GM12873 (cell line): ENCODE measurements around the gene SUGCT.

ENCODE experiments used
- TF ChIP-seq, protein P1 (sequence below): IDR thresholded peaks from 2 replicates; pipeline ENCODE4 v1.5.1; 2012; ENCODE audit warnings: low read depth, mild to moderate bottlenecking, moderate library complexity, low read length, control low read depth; ENCODE audit not compliant: insufficient read depth; ENCODE audit errors: missing control alignments

Gene SUGCT

DNA sequence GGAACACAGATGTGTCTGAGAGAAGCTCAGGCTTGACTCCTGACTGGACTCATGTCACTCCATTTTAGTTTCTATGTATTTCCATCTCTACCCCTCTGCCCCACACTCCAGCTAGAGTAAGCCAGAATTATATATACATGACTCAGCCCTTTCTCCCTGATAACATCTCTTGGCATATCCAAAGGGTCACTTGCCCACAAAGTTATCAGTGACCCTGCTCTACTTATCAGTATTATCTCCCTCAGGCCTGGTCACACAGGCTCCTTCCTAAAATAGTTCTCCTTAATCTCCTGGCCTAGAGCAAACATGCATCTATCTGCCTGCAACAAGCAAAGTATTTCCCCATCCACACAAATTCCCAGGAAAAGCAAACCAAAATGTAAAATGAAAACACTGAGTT, 598.3 kb downstream of the SUGCT start:
- TF ChIP-seq, protein P1, sequence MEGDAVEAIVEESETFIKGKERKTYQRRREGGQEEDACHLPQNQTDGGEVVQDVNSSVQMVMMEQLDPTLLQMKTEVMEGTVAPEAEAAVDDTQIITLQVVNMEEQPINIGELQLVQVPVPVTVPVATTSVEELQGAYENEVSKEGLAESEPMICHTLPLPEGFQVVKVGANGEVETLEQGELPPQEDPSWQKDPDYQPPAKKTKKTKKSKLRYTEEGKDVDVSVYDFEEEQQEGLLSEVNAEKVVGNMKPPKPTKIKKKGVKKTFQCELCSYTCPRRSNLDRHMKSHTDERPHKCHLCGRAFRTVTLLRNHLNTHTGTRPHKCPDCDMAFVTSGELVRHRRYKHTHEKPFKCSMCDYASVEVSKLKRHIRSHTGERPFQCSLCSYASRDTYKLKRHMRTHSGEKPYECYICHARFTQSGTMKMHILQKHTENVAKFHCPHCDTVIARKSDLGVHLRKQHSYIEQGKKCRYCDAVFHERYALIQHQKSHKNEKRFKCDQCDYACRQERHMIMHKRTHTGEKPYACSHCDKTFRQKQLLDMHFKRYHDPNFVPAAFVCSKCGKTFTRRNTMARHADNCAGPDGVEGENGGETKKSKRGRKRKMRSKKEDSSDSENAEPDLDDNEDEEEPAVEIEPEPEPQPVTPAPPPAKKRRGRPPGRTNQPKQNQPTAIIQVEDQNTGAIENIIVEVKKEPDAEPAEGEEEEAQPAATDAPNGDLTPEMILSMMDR: no peak

DNA sequence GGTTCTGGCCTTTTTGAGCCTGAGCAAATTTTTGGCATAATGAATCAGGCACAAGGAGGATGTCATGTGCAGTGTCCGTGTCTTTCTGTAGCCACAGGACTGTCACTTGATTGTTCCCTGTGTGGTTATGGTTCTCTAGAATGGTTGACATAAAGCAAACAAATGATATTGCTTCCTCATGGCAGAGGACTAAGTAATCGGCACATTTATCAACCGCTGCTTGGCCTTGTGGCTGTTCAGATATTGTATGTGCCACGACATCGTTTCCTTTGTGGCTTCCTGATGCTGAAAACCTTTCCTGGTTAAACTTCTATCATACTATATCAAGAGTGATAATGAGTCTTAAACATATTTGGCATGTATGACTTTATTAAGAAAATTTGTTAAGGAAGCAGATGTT, 598.8 kb downstream of the SUGCT start:
- TF ChIP-seq, protein P1: no peak

DNA sequence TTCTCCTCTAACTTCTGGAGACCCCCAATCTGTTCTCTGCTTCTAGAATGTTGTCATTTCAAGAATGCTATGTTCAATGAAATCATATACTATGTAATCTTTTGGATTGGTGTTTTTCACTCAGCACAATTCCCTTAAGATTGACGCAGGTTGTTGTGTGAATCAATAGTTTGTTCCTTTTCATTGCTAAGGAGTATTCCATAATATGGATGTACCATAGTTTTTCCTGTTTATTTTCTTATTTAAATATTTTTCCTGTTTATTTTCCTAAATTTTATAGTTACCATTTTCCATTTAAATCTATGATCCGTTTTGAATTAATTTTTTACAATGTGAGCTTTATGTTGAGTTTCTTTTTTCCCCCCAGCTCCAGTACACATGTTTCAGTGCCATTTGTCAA, 604.5 kb downstream of the SUGCT start:
- TF ChIP-seq, protein P1: no peak

DNA sequence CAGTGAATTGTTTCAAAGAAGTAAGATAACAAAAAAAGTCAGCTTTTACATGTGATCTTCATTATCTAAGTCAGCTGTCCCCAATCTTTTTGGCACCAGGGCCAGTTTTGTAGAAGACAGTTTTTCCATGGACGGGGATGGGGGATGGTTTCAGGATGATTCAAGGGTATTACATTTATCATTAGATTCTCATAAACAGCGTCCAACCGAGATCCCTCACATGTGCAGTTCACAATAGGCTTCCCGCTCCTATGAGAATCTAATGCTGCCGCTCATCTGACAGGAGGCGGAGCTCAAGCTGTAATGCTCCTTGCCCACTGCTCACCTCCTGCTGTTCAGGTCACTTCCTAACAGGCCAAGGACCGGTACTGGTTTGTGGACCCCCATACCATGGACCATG, 607.5 kb downstream of the SUGCT start:
- TF ChIP-seq, protein P1: no peak

DNA sequence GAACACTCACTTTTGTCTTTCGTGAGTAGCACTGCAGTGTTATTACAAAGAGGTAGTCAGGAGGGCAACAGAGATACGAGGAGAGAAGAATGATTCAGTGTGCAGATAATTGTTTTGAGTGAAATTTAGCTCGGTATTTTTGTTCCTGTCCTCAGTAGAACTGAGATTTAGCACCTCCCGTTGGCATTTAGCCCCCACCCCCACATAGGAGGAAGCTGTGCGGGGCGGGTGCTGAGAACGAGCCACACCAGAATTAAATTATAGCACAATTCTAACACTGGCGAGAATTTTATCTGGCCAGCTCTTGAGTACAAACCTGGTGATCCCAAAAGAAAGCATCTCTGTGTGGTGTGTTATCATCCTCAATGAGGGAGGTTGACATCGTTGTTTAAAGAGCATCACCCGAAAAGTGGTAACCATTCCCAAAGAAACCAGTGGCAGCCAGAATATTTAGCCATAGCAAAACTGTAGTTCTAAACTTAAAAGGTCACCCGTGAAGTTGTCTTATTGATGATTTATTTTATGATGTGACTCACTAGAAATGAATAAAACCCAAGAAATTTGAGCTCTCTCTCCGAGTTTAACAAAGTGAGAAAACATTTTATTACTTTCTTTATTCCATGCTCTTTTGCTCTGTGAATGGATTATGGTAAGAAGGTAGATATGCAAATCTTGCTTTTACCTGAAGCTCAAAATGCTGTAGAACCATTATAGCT, 612.2 kb downstream of the SUGCT start:
- TF ChIP-seq, protein P1: no peak

DNA sequence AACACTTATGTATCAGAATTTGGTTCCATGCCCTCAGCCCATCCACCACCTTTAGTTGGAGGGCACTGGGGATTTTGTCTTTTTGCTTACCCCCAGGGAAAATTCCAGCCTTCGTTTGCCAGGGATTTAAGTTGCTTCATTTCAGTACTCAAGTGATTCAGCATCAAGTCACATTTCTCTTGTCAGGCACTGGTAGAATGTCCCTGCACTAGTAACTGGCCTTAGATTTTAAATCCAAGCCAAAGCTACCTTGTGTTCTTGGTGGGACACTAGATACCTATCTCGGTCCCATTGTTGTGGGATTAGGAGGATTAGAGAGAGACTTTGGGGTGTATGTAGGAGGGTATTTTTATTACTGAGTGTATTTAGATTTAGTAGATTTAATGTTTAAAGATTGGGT, 613.1 kb downstream of the SUGCT start:
- TF ChIP-seq, protein P1: no peak

DNA sequence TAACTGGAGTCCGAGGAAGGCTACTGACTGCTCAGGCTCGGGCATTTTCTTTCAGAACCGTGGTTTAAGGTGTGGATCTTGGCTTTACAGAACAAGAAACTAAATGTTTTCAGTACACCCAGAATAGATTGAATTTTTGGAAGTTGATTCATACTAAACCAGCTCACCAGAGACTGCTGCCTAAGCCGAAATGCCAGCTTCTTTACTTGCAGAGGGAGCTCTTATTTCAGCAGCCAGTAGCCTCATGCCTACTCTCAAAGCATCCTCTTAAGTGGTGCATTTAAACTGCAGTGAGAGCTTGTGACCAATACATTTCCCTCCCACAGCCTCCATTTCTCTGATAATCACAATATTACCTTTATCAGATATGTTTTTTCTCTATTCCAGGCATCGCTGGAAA, 615.1 kb downstream of the SUGCT start:
- TF ChIP-seq, protein P1: no peak

DNA sequence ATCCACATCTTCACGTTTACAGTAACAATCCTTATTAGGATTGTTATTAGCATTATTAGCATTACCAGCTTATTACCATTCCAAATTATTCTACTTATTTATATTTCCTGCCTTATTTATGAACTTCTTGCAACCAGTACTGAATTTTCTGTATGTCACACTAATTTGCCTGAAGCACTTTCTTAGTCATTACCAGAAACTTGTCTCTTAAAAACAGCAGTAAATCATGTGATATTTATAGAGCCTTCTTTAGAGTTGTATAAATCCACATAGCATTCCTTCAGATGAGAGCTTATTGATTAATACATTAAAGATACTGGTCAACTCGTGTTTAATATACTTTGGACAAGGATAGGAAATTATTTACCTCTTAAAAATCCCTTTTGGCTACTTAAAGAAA, 618.6 kb downstream of the SUGCT start:
- TF ChIP-seq, protein P1: no peak
